IMR-90 (cell line): ENCODE results near the gene CAPRIN1. TPM values are rescaled to one million over a fixed set of nuclear protein-coding genes. Genes with fewer than 3 reads are reported as not detected.

ENCODE experiments used
- ATAC-seq: fragments of 200-7000 bp; cut with Tn5 transposase; 2 replicates; pipeline ENCODE4 v1.9.1; 2020; ENCODE audit warnings: low read depth, mild to moderate bottlenecking, moderate library complexity
- BruUV-seq: library from RNA; stranded (reverse); fragments of 400-500 nt; replicated peaks from 2 replicates; lab custom pipeline; 2021; lab: Mats Ljungman, UMichigan
- CTCF ChIA-PET: fragments of 300-600 bp; formaldehyde crosslinking; extraction: SDS; loops from one replicate; lab custom pipeline; 2021; ENCODE audit warnings: antibody characterized with exemption; lab: Yijun Ruan, JAX
- POLR2A ChIA-PET: fragments of 300-600 bp; sonication (Branson Sonifier 250); formaldehyde crosslinking; loops from one replicate; lab custom pipeline; 2022; ENCODE audit warnings: antibody characterized with exemption; ENCODE audit not compliant: unreplicated experiment; lab: Charles Lee
- DNase-seq: peaks from one replicate; pipeline ENCODE4 v3.0.0; 2013
- H2AFZ ChIP-seq: replicated peaks from 2 replicates; pipeline ENCODE3; 2013; ENCODE audit warnings: low read length, mild to moderate bottlenecking; ENCODE audit not compliant: poor library complexity
- H2AK5ac ChIP-seq: 2 replicates; pipeline ENCODE4 v1.6.1; 2013; ENCODE audit warnings: low read depth, low read length, inconsistent platforms
- H2AK9ac ChIP-seq: replicated peaks from 2 replicates; pipeline ENCODE3; 2013; ENCODE audit warnings: mild to moderate bottlenecking, low read depth, low read length, moderate library complexity; ENCODE audit not compliant: poor library complexity
- H2BK120ac ChIP-seq: 2 replicates; pipeline ENCODE4 v1.6.1; 2013; ENCODE audit warnings: low read depth, low read length, inconsistent platforms
- H2BK15ac ChIP-seq: 3 replicates; pipeline ENCODE4 v1.6.1; 2013; ENCODE audit warnings: low read depth, low read length, inconsistent platforms
- H2BK20ac ChIP-seq: 2 replicates; pipeline ENCODE4 v1.6.1; 2013; ENCODE audit warnings: low read depth, mild to moderate bottlenecking, inconsistent platforms, low read length, moderate library complexity
- H2BK5ac ChIP-seq: 2 replicates; pipeline ENCODE4 v1.6.1; 2013; ENCODE audit warnings: mild to moderate bottlenecking, low read depth, low read length, inconsistent platforms; ENCODE audit not compliant: poor library complexity, severe bottlenecking
- H3K14ac ChIP-seq: replicated peaks from 2 replicates; pipeline ENCODE4 v1.6.1; 2013; ENCODE audit warnings: low read depth, low read length, inconsistent platforms
- H3K18ac ChIP-seq: 2 replicates; pipeline ENCODE4 v1.6.1; 2013; ENCODE audit warnings: low read depth, low read length, control low read depth
- H3K23ac ChIP-seq: 2 replicates; pipeline ENCODE4 v1.6.1; 2013; ENCODE audit warnings: low read depth, low read length, inconsistent platforms
- H3K27ac ChIP-seq: 2 replicates; pipeline ENCODE4 v1.5.1; 2013; ENCODE audit warnings: mild to moderate bottlenecking, control low read depth, low read length; ENCODE audit not compliant: insufficient read depth
- H3K27me3 ChIP-seq: 2 replicates; pipeline ENCODE4 v1.6.1; 2013; ENCODE audit warnings: low read length; ENCODE audit not compliant: control insufficient read depth, insufficient read depth
- H3K36me3 ChIP-seq: 2 replicates; pipeline ENCODE4 v1.6.1; 2013; ENCODE audit warnings: low read length, mixed read lengths; ENCODE audit not compliant: control insufficient read depth, insufficient read depth
- H3K4ac ChIP-seq: 2 replicates; pipeline ENCODE4 v1.6.1; 2013; ENCODE audit warnings: low read depth, low read length, inconsistent platforms
- H3K4me1 ChIP-seq: 2 replicates; pipeline ENCODE4 v1.6.1; 2013; ENCODE audit warnings: low read length, mixed read lengths; ENCODE audit not compliant: control insufficient read depth, insufficient read depth
- H3K4me2 ChIP-seq: 2 replicates; pipeline ENCODE4 v1.6.1; 2013; ENCODE audit warnings: low read depth, mild to moderate bottlenecking, control low read depth, low read length, moderate library complexity
- H3K4me3 ChIP-seq: 2 replicates; pipeline ENCODE4 v1.5.1; 2013; ENCODE audit warnings: low read depth, mild to moderate bottlenecking, control low read depth, low read length, moderate library complexity; ENCODE audit not compliant: insufficient read depth
- H3K56ac ChIP-seq: 2 replicates; pipeline ENCODE4 v1.6.1; 2013; ENCODE audit warnings: low read length, inconsistent platforms; ENCODE audit not compliant: insufficient read depth; ENCODE audit errors: extremely low read depth
- H3K79me1 ChIP-seq, 2 experiments: 2 replicates each; pipeline ENCODE4 v1.6.1; 2013; ENCODE audit warnings: low read length in 2 of 2, inconsistent platforms in 1 of 2, low read depth in 1 of 2
- H3K9ac ChIP-seq: 2 replicates; pipeline ENCODE4 v1.6.1; 2013; ENCODE audit warnings: low read depth, low read length, control low read depth
- H3K9me1 ChIP-seq: 2 replicates; pipeline ENCODE4 v1.6.1; 2013; ENCODE audit warnings: low read length, inconsistent platforms; ENCODE audit not compliant: insufficient read depth
- H3K9me3 ChIP-seq: 2 replicates; pipeline ENCODE4 v1.6.1; 2013; ENCODE audit warnings: low read length; ENCODE audit not compliant: control insufficient read depth, insufficient read depth
- H4K20me1 ChIP-seq: 2 replicates; pipeline ENCODE4 v1.6.1; 2013; ENCODE audit warnings: low read length, inconsistent platforms; ENCODE audit not compliant: insufficient read depth
- H4K5ac ChIP-seq: 2 replicates; pipeline ENCODE4 v1.6.1; 2013; ENCODE audit warnings: mild to moderate bottlenecking, low read depth, low read length, control low read depth
- H4K8ac ChIP-seq, 2 experiments: 2 replicates each; pipeline ENCODE4 v1.6.1; 2013; ENCODE audit warnings: low read depth in 2 of 2, low read length in 2 of 2, control low read depth in 1 of 2, inconsistent platforms in 1 of 2
- H4K91ac ChIP-seq: 2 replicates; pipeline ENCODE4 v1.6.1; 2013; ENCODE audit warnings: low read depth, low read length, inconsistent platforms; ENCODE audit not compliant: insufficient read depth
- BHLHE40 ChIP-seq: fragments of 150-350 bp; IDR thresholded peaks from 2 replicates; pipeline ENCODE4 v1.6.1; 2016; ENCODE audit warnings: mild to moderate bottlenecking, low read depth, low read length
- MAZ ChIP-seq: IDR thresholded peaks from 2 replicates; pipeline ENCODE4 v1.6.1; 2012; ENCODE audit warnings: low read depth, mild to moderate bottlenecking, low read length, improper control_type of control experiment, moderate library complexity, borderline replicate concordance
- MXI1 ChIP-seq: IDR thresholded peaks from 2 replicates; pipeline ENCODE4 v1.6.1; 2012; ENCODE audit warnings: low read depth, mild to moderate bottlenecking, low read length, moderate library complexity, borderline replicate concordance
- NFE2L2 ChIP-seq: fragments of 150-350 bp; IDR thresholded peaks from 2 replicates; pipeline ENCODE4 v1.6.1; 2016; ENCODE audit warnings: low read depth, mild to moderate bottlenecking, low read length
- POLR2A ChIP-seq: IDR thresholded peaks from 2 replicates; pipeline ENCODE4 v1.6.1; 2012; ENCODE audit warnings: mild to moderate bottlenecking, low read depth, low read length
- SMC3 ChIP-seq: fragments of 150-350 bp; IDR thresholded peaks from 2 replicates; pipeline ENCODE4 v1.6.1; 2016; ENCODE audit warnings: low read depth, mild to moderate bottlenecking, antibody characterized with exemption, low read length, moderate library complexity
- WGBS, 2 experiments: methylation state at CpG; one replicate each; pipeline versions ENCODE4 v1.1.5 to v1.1.7; 2013; ENCODE audit warnings: missing lambda C conversion rate in 2 of 2; ENCODE audit not compliant: insufficient read length in 1 of 2; ENCODE audit errors: extremely low coverage in 2 of 2; 5-methylcytosine and 5-hydroxymethylcytosine counted together
- dilution Hi-C: fragments of 300-500 bp; cut with HindIII; formaldehyde crosslinking; loops from one replicate; pipeline ENCODE4 v1.14.3; 2018; ENCODE audit warnings: low sequenced_read_pairs; ENCODE audit not compliant: unreplicated experiment
- in situ Hi-C: fragments of 300-500 bp; cut with MboI; formaldehyde crosslinking; loops from 3 replicates; pipeline ENCODE4 v1.14.3; 2019; ENCODE audit warnings: low sequenced_read_pairs, inconsistent platforms, mixed read lengths
- intact Hi-C: fragments of 100-400 bp; cut with micrococcal nuclease; formaldehyde crosslinking; loops from 2 replicates; pipeline ENCODE4 v1.10.0; 2022
- polyA plus RNA-seq, 3 experiments: library from polyadenylated mRNA; depleted of rRNA; stranded (reverse); fragments of >200 nt; gene quantifications; 2 replicates each; pipeline ENCODE4 v1.2.3, GENCODE V29; 2012; ENCODE audit warnings: low replicate concordance in 1 of 3
- total RNA-seq: library from RNA; depleted of rRNA; stranded (reverse); fragments of >200 nt; gene quantifications from 2 replicates; pipeline ENCODE4 v1.2.3, GENCODE V29; 2012

The CAPRIN1 gene
- total and polyA plus RNA-seq, 2 of the 4 experiments (the other 2 are of a cell fraction), result 127 to 253 TPM

- no peak overlapping the region for H3K18ac ChIP-seq
- no peak overlapping the region for H3K9ac ChIP-seq
- H3K79me1 ChIP-seq, result no peaks in the 10 kb centered on the region
- H2BK15ac ChIP-seq, result no peak overlapping the region
- no peak overlapping the region for H3K56ac ChIP-seq
- no peak overlapping the region for H4K8ac ChIP-seq
- intact Hi-C loops, result no loop called here
- H3K4me1 ChIP-seq, result no peaks in the 10 kb centered on the region
- in situ Hi-C loops, result no loop called here
- no peak for DNase-seq
- no peak for ATAC-seq
- CTCF ChIA-PET, result no interaction called here
- TF ChIP-seq MAZ, result no peak
- no peak for TF ChIP-seq BHLHE40
- no peak for TF ChIP-seq POLR2A
- no peak for TF ChIP-seq NFE2L2
- no peak for TF ChIP-seq SMC3
- TF ChIP-seq MXI1, result no peak
- no peak overlapping the region for H3K4me3 ChIP-seq
- no peak overlapping the region for H4K5ac ChIP-seq
- H3K4ac ChIP-seq, result no peak overlapping the region
- H3K9me1 ChIP-seq, result no peaks in the 10 kb centered on the region
- no peak overlapping the region for H3K27ac ChIP-seq
- no peak overlapping the region for H2AK5ac ChIP-seq
- WGBS, 2 experiments, result no CpG with 5 or more reads among the region's 1 CpG
- H3K4me2 ChIP-seq, result no peak overlapping the region
- POLR2A ChIA-PET, result no interaction called here
- no peak overlapping the region for H2AK9ac ChIP-seq
- BruUV-seq, result no TSS peak
- H2BK20ac ChIP-seq, result no peak overlapping the region
- H4K91ac ChIP-seq, result no peak overlapping the region
- no peaks in the 10 kb centered on the region for H3K9me3 ChIP-seq
- H2BK5ac ChIP-seq, result no peak overlapping the region
- no peaks in the 10 kb centered on the region for H4K20me1 ChIP-seq
- dilution Hi-C loops, result no loop called here
- H2BK120ac ChIP-seq, result no peak overlapping the region
- H3K36me3 ChIP-seq, result no peaks in the 10 kb centered on the region
- no peak overlapping the region for H3K23ac ChIP-seq
- H3K14ac ChIP-seq, result no peak overlapping the region
- H2AFZ ChIP-seq, result no peak overlapping the region
- H3K27me3 ChIP-seq, result peaks cover 8% of the 10 kb centered on the region
Observed at GRCh38 chr11:34030382-34030781, 21.1 kb upstream of the CAPRIN1 start.
